Vagina (tissue), 2 donors: ENCODE results near the gene DOK6.

Experiments
- CTCF ChIP-seq, 3 experiments: fragments of 450-650 bp in 2 of 3; fragments of 200-600 bp in 1 of 3; sonication (generic) in 1 of 3; IDR thresholded peaks; one replicate each; pipeline ENCODE4 v1.5.1; 2017 to 2019; ENCODE audit warnings: antibody characterized with exemption in 3 of 3, mild to moderate bottlenecking in 2 of 3, moderate library complexity in 2 of 3
- POLR2AphosphoS5 ChIP-seq, 2 donors: sonication (generic); formaldehyde crosslinking; IDR thresholded peaks; one replicate each; pipeline ENCODE4 v1.9.0; 2017; ENCODE audit warnings: antibody characterized with exemption in 2 of 2, mild to moderate bottlenecking in 2 of 2, low read depth in 1 of 2; ENCODE audit not compliant: insufficient read depth in 1 of 2

- no peak for TF ChIP-seq CTCF (IDR thresholded peaks at IDR 0.05)
- no peak for TF ChIP-seq POLR2AphosphoS5 (IDR thresholded peaks at IDR 0.05; ENCODE audit: insufficient read depth in 1 of 2, low read depth in 1 of 2)
These were observed 1.4 kb downstream of the DOK6 start for GRCh38 chr18:69401972-69402532.
